Measurements from ENCODE around the gene ARHGAP9. TPM values are rescaled to one million over a fixed set of nuclear protein-coding genes. Genes with fewer than 3 reads are reported as not detected.
"Not testable (repeated sequence)": the region's sequence is repeated elsewhere in the genome, so short reads cannot be mapped to it uniquely, and the experiment has no call there.

Gene ARHGAP9
- total RNA-seq, 1 experiment from 2014 or later, result 9.3 TPM

GRCh38 chr12:57520053-57520818, 40.6 kb upstream of the ARHGAP9 start, which contains the start of gene DDIT3:
TSS of gene DDIT3 (minus strand) at chr12:57520514. CDS start at chr12:57517406, 3,108 bp downstream.
- H3K27me3 ChIP-seq, result no peaks in the 10 kb centered on the region
- peaks cover 46% of the 10 kb centered on the region for H3K36me3 ChIP-seq
- peak within 1 kb of the TSS; percentile 79 for H3K27ac ChIP-seq
- no peaks in the 10 kb centered on the region for H3K9me3 ChIP-seq (replicated peaks)
- peaks cover 43% of the 10 kb centered on the region for H3K4me1 ChIP-seq
- DNase-seq, result peak; percentile 100
- H3K4me3 ChIP-seq, result peak within 1 kb of the TSS; percentile 74

- Histone ChIP-seq H3K27ac (peak overlapping the region; percentile 79), H3K4me3 (peak overlapping the region; percentile 74), H3K9me3 (replicated peaks) (no peaks in the 10 kb centered on the region), H3K36me3 (peaks cover 47% of the 10 kb centered on the region), H3K27me3 (no peaks in the 10 kb centered on the region), H3K4me1 (peaks cover 39% of the 10 kb centered on the region)
- peak; percentile 90 to 96 for DNase-seq
These were observed 40.1 kb upstream of the ARHGAP9 start for GRCh38 chr12:57519796-57520052.

- peaks cover 52% of the 10 kb centered on the region for H3K36me3 ChIP-seq
- H3K27me3 ChIP-seq, result no peaks in the 10 kb centered on the region
- H3K4me3 ChIP-seq, result peak overlapping the region; percentile 74
- H3K27ac ChIP-seq, result peak overlapping the region; percentile 79
- peak in 1 of 2 experiments; percentile 94 for DNase-seq
- no peaks in the 10 kb centered on the region for H3K9me3 ChIP-seq (replicated peaks)
- H3K4me1 ChIP-seq, result peaks cover 34% of the 10 kb centered on the region
These were observed 39.5 kb upstream of the ARHGAP9 start for GRCh38 chr12:57518920-57519795.

GRCh38 chr12:57518176-57518919, 38.7 kb upstream of the ARHGAP9 start:
- H3K36me3 ChIP-seq, result peaks cover 60% of the 10 kb centered on the region
- no peak for DNase-seq
- no peak overlapping the region for H3K27ac ChIP-seq

GRCh38 chr12:57517718-57518117, 38.1 kb upstream of the ARHGAP9 start:
- peaks cover 67% of the 10 kb centered on the region for H3K36me3 ChIP-seq

More at GRCh38 chr12:57518176-57518919, 38.7 kb upstream of the ARHGAP9 start:
- no peaks in the 10 kb centered on the region for H3K27me3 ChIP-seq
- no peak overlapping the region for H3K4me3 ChIP-seq
- peaks cover 26% of the 10 kb centered on the region for H3K4me1 ChIP-seq
- no peaks in the 10 kb centered on the region for H3K9me3 ChIP-seq (replicated peaks)

GRCh38 chr12:57517187-57517586, 37.5 kb upstream of the ARHGAP9 start:
- peaks cover 72% of the 10 kb centered on the region for H3K36me3 ChIP-seq
- H3K9me3 ChIP-seq (replicated peaks), result no peaks in the 10 kb centered on the region
- H3K27me3 ChIP-seq, result no peaks in the 10 kb centered on the region
- peaks cover 25% of the 10 kb centered on the region for H3K4me1 ChIP-seq
- H3K4me3 ChIP-seq, result no peak overlapping the region
- peak in 1 of 2 experiments; percentile 58 for DNase-seq
- no peak overlapping the region for H3K27ac ChIP-seq

More at GRCh38 chr12:57517718-57518117, 38.1 kb upstream of the ARHGAP9 start:
- H3K27ac ChIP-seq; H3K4me3 ChIP-seq; H3K27me3 ChIP-seq; DNase-seq; H3K9me3 ChIP-seq (replicated peaks): not testable (repeated sequence)
- peaks cover 25% of the 10 kb centered on the region for H3K4me1 ChIP-seq

- H3K27me3 ChIP-seq, result no peaks in the 10 kb centered on the region
- H3K27ac ChIP-seq, result no peak overlapping the region
- no peak overlapping the region for H3K4me3 ChIP-seq
- peaks cover 20% of the 10 kb centered on the region for H3K4me1 ChIP-seq
- no peak for DNase-seq
- peaks cover 77% of the 10 kb centered on the region for H3K36me3 ChIP-seq
- H3K9me3 ChIP-seq (replicated peaks), result no peaks in the 10 kb centered on the region
These were observed 37.0 kb upstream of the ARHGAP9 start for GRCh38 chr12:57516617-57517153.

- no peak for DNase-seq
- H3K4me3 ChIP-seq, result no peak overlapping the region
- no peaks in the 10 kb centered on the region for H3K9me3 ChIP-seq (replicated peaks)
- H3K4me1 ChIP-seq, result peaks cover 14% of the 10 kb centered on the region
- H3K27me3 ChIP-seq, result no peaks in the 10 kb centered on the region
- H3K36me3 ChIP-seq, result peaks cover 84% of the 10 kb centered on the region
- no peak overlapping the region for H3K27ac ChIP-seq
These were observed 36.4 kb upstream of the ARHGAP9 start for GRCh38 chr12:57515934-57516541.

- DNase-seq, result no peak
- H3K36me3 ChIP-seq, result peaks cover 89% of the 10 kb centered on the region
- H3K27ac ChIP-seq, result no peak overlapping the region
- no peaks in the 10 kb centered on the region for H3K27me3 ChIP-seq
- H3K9me3 ChIP-seq (replicated peaks), result no peaks in the 10 kb centered on the region
- H3K4me1 ChIP-seq, result peaks cover 12% of the 10 kb centered on the region; the same call in 1 of the 2 replicates
- H3K4me3 ChIP-seq, result no peak overlapping the region
These were observed 35.8 kb upstream of the ARHGAP9 start for GRCh38 chr12:57515408-57515933.

- Histone ChIP-seq H3K9me3 (replicated peaks) (no peaks in the 10 kb centered on the region), H3K36me3 (peaks cover 94% of the 10 kb centered on the region), H3K4me1 (peaks cover 12% of the 10 kb centered on the region; the same call in 1 of the 2 replicates), H3K4me3 (no peak overlapping the region), H3K27ac (no peak overlapping the region), H3K27me3 (no peaks in the 10 kb centered on the region)
- no peak for DNase-seq
These were observed 35.2 kb upstream of the ARHGAP9 start for GRCh38 chr12:57514720-57515407.

GRCh38 chr12:57514246-57514645, 34.6 kb upstream of the ARHGAP9 start:
- H3K4me1 ChIP-seq, result peaks cover 10% of the 10 kb centered on the region; the same call in 1 of the 2 replicates
- H3K36me3 ChIP-seq, result peaks cover 98% of the 10 kb centered on the region
- not testable (repeated sequence) for DNase-seq; H3K9me3 ChIP-seq (replicated peaks); H3K27ac ChIP-seq; H3K27me3 ChIP-seq; H3K4me3 ChIP-seq

- H3K4me1 ChIP-seq; H3K4me3 ChIP-seq; H3K27ac ChIP-seq; H3K27me3 ChIP-seq; DNase-seq; H3K9me3 ChIP-seq (replicated peaks): not testable (repeated sequence)
- H3K36me3 ChIP-seq, result peaks cover 98% of the 10 kb centered on the region
These were observed 34.0 kb upstream of the ARHGAP9 start for GRCh38 chr12:57513677-57514076.

- H3K9me3 ChIP-seq (replicated peaks), result no peaks in the 10 kb centered on the region
- DNase-seq, result no peak
- peaks cover 96% of the 10 kb centered on the region for H3K36me3 ChIP-seq
- no peak overlapping the region for H3K27ac ChIP-seq
- peaks cover 2% of the 10 kb centered on the region; the same call in 1 of the 2 replicates for H3K4me1 ChIP-seq
- H3K4me3 ChIP-seq, result no peak overlapping the region
- no peaks in the 10 kb centered on the region for H3K27me3 ChIP-seq
These were observed 33.6 kb upstream of the ARHGAP9 start for GRCh38 chr12:57513266-57513665.

All from SJCRH30 (cell line).